Astrocyte (in vitro differentiated cells and primary cell): Measurements from ENCODE around the gene FOXE3. TPM values are rescaled to one million over a fixed set of nuclear protein-coding genes. Genes with fewer than 3 reads are reported as not detected.

Experiments used
- DNase-seq: peaks from one replicate; pipeline ENCODE4 v3.0.0-alpha.2; 2010; ENCODE audit warnings: low read depth
- FAIRE-seq: peaks from 2 replicates; lab custom pipeline; 2011; peaks lifted over from hg19 to GRCh38; lab: Jason Lieb, UNC
- H2AFZ ChIP-seq: 2 replicates; pipeline ENCODE4 v1.6.0; 2012; ENCODE audit warnings: low read depth, low read length, inconsistent platforms
- H3K27ac ChIP-seq: 2 replicates; pipeline ENCODE4 v1.5.1; 2011; ENCODE audit warnings: low read depth, low read length, inconsistent platforms
- H3K27me3 ChIP-seq: 2 replicates; pipeline ENCODE4 v1.6.0; 2011; ENCODE audit warnings: low read length, inconsistent platforms; ENCODE audit not compliant: insufficient read depth
- H3K36me3 ChIP-seq: 2 replicates; pipeline ENCODE4 v1.5.1; 2011; ENCODE audit warnings: low read length, inconsistent platforms; ENCODE audit not compliant: insufficient read depth
- H3K4me1 ChIP-seq: 2 replicates; pipeline ENCODE4 v1.5.1; 2011; ENCODE audit warnings: low read length, inconsistent platforms; ENCODE audit not compliant: insufficient read depth
- H3K4me2 ChIP-seq: 2 replicates; pipeline ENCODE4 v1.6.0; 2012; ENCODE audit warnings: low read length, inconsistent platforms
- H3K4me3 ChIP-seq: 2 replicates; pipeline ENCODE4 v1.5.1; 2011; ENCODE audit warnings: low read depth, mild to moderate bottlenecking, low read length, inconsistent platforms; ENCODE audit not compliant: insufficient read depth
- H3K79me2 ChIP-seq: 2 replicates; pipeline ENCODE4 v1.6.0; 2012; ENCODE audit warnings: mild to moderate bottlenecking, low read length, inconsistent platforms; ENCODE audit not compliant: insufficient read depth
- H3K9ac ChIP-seq: 2 replicates; pipeline ENCODE4 v1.6.0; 2012; ENCODE audit warnings: mild to moderate bottlenecking, low read length, inconsistent platforms
- H3K9me3 ChIP-seq: 2 replicates; pipeline ENCODE4 v1.5.1; 2012; ENCODE audit warnings: low read depth, mild to moderate bottlenecking, low read length, inconsistent platforms; ENCODE audit not compliant: insufficient read depth
- H4K20me1 ChIP-seq: 2 replicates; pipeline ENCODE4 v1.6.0; 2012; ENCODE audit warnings: low read length, inconsistent platforms; ENCODE audit not compliant: insufficient read depth
- H3K27ac Mint-ChIP-seq: one replicate; pipeline ENCODE4 v1.8.0; 2021; ENCODE audit warnings: mild to moderate bottlenecking, mixed read lengths; ENCODE audit not compliant: unreplicated experiment
- H3K27me3 Mint-ChIP-seq: one replicate; pipeline ENCODE4 v1.8.0; 2021; ENCODE audit warnings: low read depth, mixed read lengths; ENCODE audit not compliant: unreplicated experiment
- H3K36me3 Mint-ChIP-seq: one replicate; pipeline ENCODE4 v1.8.0; 2021; ENCODE audit warnings: low read depth, mixed read lengths; ENCODE audit not compliant: unreplicated experiment
- H3K4me1 Mint-ChIP-seq: one replicate; pipeline ENCODE4 v1.8.0; 2021; ENCODE audit warnings: low read depth, mixed read lengths; ENCODE audit not compliant: unreplicated experiment
- H3K4me3 Mint-ChIP-seq: one replicate; pipeline ENCODE4 v1.8.0; 2021; ENCODE audit warnings: mild to moderate bottlenecking, moderate library complexity, mixed read lengths; ENCODE audit not compliant: unreplicated experiment
- H3K9me3 Mint-ChIP-seq: one replicate; pipeline ENCODE4 v1.8.0; 2021; ENCODE audit warnings: mild to moderate bottlenecking, mixed read lengths; ENCODE audit not compliant: unreplicated experiment
- EZH2 ChIP-seq: IDR thresholded peaks from 2 replicates; pipeline ENCODE4 v1.6.1; 2012; ENCODE audit warnings: mild to moderate bottlenecking, low read length, inconsistent platforms; ENCODE audit not compliant: insufficient read depth
- total RNA-seq: library from RNA; stranded (reverse); gene quantifications from 2 replicates; pipeline ENCODE4 v1.2.1, GENCODE V29; 2021
- TF ChIP-seq, protein P1 (sequence below): IDR thresholded peaks from 2 replicates; pipeline ENCODE4 v1.5.1; 2011; ENCODE audit warnings: low read depth, mild to moderate bottlenecking, inconsistent platforms, low read length, moderate library complexity; ENCODE audit not compliant: insufficient read depth

The FOXE3 gene
- total RNA-seq, 1 donor from 2014 or later: 0.14 TPM

DNA sequence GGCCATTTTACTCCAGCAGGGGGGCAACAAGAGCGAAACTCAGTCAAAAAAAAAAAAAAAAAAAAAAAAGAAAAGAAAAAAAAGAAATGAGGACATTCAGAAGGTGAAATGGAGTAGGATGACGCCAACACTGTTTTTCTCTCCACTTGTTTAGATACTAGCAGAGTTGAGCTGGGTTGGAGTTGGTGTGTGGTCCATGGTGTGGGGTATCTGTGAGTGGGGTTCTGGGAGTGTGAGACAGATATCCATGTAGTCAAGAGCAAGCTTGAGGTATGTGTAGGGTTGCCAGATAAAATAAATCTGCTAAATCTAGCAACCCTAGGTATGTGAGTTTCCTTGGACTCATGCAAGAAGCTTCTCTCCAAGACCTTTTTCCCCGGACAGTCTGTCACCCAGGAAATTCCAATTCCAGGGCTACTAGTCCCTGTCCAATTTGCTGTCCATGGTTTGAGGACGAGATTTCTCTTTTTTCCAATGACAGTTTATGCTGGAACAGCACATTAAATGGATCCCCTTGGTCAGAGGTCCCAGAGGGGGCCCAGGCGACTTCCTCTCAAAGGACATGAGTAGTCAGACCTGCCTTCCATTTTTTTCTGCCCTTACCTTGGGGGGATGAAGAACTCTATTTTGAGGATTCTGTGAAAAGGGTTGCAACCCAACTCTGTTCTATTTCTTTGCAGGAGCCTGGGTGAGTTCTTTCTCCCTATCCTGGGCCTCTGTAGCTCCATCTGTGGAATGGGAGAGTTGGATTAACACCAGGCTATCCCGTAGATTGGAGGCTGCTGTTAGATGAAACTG lies 19.6 kb downstream of the FOXE3 start:
- DNase-seq: no peak
- H3K9me3 Mint-ChIP-seq: peaks cover 10% of the 10 kb centered on the region
- no peak overlapping the region for H3K4me3 Mint-ChIP-seq
- Histone ChIP-seq H3K4me3 (no peak overlapping the region), H4K20me1 (peaks cover 27% of the 10 kb centered on the region), H3K27ac (no peak overlapping the region), H3K4me2 (peak overlapping the region; percentile 85), H3K27me3 (peaks cover 75% of the 10 kb centered on the region), H3K36me3 (no peaks in the 10 kb centered on the region), H3K9me3 (no peaks in the 10 kb centered on the region), H2AFZ (no peak overlapping the region), H3K79me2 (no peaks in the 10 kb centered on the region), H3K4me1 (peaks cover 18% of the 10 kb centered on the region), H3K9ac (no peak overlapping the region)
- H3K27me3 Mint-ChIP-seq: peaks cover 60% of the 10 kb centered on the region
- FAIRE-seq: no peak
- H3K4me1 Mint-ChIP-seq: peaks cover 12% of the 10 kb centered on the region
- no peak for TF ChIP-seq EZH2
- TF ChIP-seq, protein P1, sequence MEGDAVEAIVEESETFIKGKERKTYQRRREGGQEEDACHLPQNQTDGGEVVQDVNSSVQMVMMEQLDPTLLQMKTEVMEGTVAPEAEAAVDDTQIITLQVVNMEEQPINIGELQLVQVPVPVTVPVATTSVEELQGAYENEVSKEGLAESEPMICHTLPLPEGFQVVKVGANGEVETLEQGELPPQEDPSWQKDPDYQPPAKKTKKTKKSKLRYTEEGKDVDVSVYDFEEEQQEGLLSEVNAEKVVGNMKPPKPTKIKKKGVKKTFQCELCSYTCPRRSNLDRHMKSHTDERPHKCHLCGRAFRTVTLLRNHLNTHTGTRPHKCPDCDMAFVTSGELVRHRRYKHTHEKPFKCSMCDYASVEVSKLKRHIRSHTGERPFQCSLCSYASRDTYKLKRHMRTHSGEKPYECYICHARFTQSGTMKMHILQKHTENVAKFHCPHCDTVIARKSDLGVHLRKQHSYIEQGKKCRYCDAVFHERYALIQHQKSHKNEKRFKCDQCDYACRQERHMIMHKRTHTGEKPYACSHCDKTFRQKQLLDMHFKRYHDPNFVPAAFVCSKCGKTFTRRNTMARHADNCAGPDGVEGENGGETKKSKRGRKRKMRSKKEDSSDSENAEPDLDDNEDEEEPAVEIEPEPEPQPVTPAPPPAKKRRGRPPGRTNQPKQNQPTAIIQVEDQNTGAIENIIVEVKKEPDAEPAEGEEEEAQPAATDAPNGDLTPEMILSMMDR: no peak
- peaks cover 3% of the 10 kb centered on the region for H3K36me3 Mint-ChIP-seq
- peak overlapping the region; percentile 58 for H3K27ac Mint-ChIP-seq

DNA sequence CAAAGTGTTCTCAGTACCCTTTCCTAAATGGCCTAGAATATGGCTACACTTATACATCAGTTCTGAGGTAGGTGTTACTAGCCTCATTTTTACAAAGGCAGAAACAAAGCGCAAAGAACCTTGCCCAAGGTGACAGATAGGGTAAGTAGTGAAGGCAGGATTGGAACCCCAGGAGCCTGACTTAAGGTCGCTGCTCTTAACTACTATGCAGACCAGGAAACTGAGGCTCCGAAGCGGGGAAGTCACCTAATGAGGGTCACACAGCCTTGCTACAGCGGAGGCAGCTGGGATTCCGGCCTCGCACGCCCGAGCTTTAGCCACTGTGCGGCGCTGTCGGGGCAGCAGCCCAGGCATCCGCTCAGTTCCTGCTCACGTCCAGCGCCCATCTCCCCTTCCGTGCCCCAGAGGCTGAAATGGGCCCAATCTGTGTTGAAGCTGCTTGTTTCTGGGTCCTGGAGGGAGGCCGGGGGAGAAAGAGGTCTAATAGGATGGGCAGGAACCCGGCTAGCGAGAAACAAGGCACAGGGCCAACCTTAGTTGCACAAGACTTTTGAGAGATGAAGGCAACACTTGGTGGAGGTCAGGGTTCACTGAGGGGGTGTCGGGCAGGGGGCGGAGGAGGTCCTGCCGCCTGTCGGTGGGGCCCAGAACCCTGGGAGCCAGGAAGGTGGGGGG lies 20.4 kb downstream of the FOXE3 start:
- peaks cover 27% of the 10 kb centered on the region for H4K20me1 ChIP-seq
- peaks cover 3% of the 10 kb centered on the region for H3K36me3 Mint-ChIP-seq
- peaks cover 10% of the 10 kb centered on the region for H3K9me3 Mint-ChIP-seq
- no peaks in the 10 kb centered on the region for H3K36me3 ChIP-seq
- peaks cover 77% of the 10 kb centered on the region for H3K27me3 ChIP-seq
- TF ChIP-seq EZH2: peak; percentile 84
- TF ChIP-seq, protein P1: peak; percentile 88
- H3K4me1 ChIP-seq: peaks cover 18% of the 10 kb centered on the region
- H3K9me3 ChIP-seq: no peaks in the 10 kb centered on the region
- H2AFZ ChIP-seq: peak overlapping the region; percentile 92
- no peak overlapping the region for H3K27ac ChIP-seq
- H3K79me2 ChIP-seq: no peaks in the 10 kb centered on the region
- H3K9ac ChIP-seq: peak overlapping the region; percentile 62
- H3K4me1 Mint-ChIP-seq: peaks cover 10% of the 10 kb centered on the region
- peak overlapping the region; percentile 61 for H3K4me3 ChIP-seq
- peak overlapping the region; percentile 73 for H3K4me3 Mint-ChIP-seq
- H3K27ac Mint-ChIP-seq: peak overlapping the region; percentile 58
- FAIRE-seq (no peak), DNase-seq (peak; percentile 19)
- peaks cover 53% of the 10 kb centered on the region for H3K27me3 Mint-ChIP-seq
- H3K4me2 ChIP-seq: peak overlapping the region; percentile 85
